SJSA1 (cell line): ENCODE data around the gene CKB. TPM values are rescaled to one million over a fixed set of nuclear protein-coding genes. Genes with fewer than 3 reads are reported as not detected.

ENCODE experiments used
- DNase-seq, 2 experiments: peaks; one replicate each; pipeline ENCODE4 v3.0.0-alpha.2; 2015 to 2020; ENCODE audit warnings: low spot score in 2 of 2, low read depth in 1 of 2
- H3K27ac ChIP-seq: fragments of 250-450 bp; sonication (Bioruptor Pico); 2 replicates; pipeline ENCODE4 v1.5.1; 2020; ENCODE audit warnings: mild to moderate bottlenecking, moderate library complexity
- H3K27me3 ChIP-seq: fragments of 250-450 bp; sonication (Bioruptor Pico); replicated peaks from 2 replicates; pipeline ENCODE4 v1.5.1; 2020; ENCODE audit warnings: mild to moderate bottlenecking, moderate library complexity
- H3K36me3 ChIP-seq: fragments of 250-450 bp; sonication (Bioruptor Pico); 2 replicates; pipeline ENCODE4 v1.5.1; 2020; ENCODE audit warnings: mild to moderate bottlenecking
- H3K4me1 ChIP-seq: fragments of 250-450 bp; sonication (Bioruptor Pico); replicated peaks from 2 replicates; pipeline ENCODE4 v1.6.1; 2021; ENCODE audit warnings: mild to moderate bottlenecking
- H3K4me3 ChIP-seq: fragments of 250-450 bp; sonication (Bioruptor Pico); 2 replicates; pipeline ENCODE4 v1.5.1; 2020; ENCODE audit warnings: mild to moderate bottlenecking
- H3K9me3 ChIP-seq: fragments of 250-450 bp; sonication (Bioruptor Pico); replicated peaks from 2 replicates; pipeline ENCODE4 v1.5.1; 2020; ENCODE audit warnings: mild to moderate bottlenecking
- total RNA-seq: library from RNA; depleted of rRNA; stranded (reverse); fragments of >200 nt; shearing (Covaris generic); gene quantifications from 2 replicates; pipeline ENCODE4 v1.2.3, GENCODE V29; 2014

The CKB gene
- total RNA-seq, 1 experiment from 2014 or later = 39.4 TPM

DNA sequence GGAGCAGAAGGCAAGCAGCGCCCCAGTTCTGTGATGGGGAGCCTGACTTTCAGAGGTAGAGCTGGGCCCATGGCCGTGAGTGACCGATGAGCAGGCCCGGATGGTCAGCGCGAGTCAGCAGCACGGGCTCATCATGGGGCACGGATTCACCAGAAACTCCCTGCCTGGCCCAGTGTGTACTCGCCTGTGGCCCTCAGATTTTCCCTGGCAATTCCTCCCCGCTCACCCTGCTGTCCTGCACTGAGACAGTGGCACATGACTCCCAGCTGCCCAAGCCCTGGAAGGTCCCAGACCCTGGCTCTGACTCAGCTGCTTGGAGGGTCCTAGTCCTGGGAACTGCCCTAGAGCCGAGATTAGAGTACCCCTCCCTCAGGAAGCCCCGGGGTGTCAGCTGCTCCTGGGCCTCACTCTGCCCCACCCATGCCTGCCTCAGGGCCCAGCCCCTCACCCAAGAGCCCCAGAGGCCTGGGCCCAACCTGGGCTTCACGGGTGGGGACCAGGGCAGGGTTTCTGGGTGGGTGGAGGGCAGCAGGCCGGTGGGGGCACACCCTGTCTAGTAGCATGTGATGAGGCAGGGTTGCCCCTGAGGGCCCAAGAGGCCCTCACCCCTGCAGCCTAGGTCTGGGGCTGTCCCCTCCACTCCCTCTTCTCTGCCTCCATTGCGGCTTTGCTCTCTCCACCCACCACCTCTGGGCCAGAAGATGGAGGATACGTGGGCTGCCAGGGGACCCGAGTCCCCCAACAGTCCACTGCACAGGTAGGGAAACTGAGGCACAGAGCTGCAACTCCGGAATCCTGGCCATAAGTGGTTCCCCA is 14.8 kb upstream of the CKB start:
- Histone ChIP-seq H3K36me3 (peaks cover 41% of the 10 kb centered on the region), H3K9me3 (no peaks in the 10 kb centered on the region), H3K4me3 (no peak overlapping the region), H3K4me1 (peaks cover 51% of the 10 kb centered on the region), H3K27ac (no peak overlapping the region), H3K27me3 (no peaks in the 10 kb centered on the region)
- no peak for DNase-seq

DNA sequence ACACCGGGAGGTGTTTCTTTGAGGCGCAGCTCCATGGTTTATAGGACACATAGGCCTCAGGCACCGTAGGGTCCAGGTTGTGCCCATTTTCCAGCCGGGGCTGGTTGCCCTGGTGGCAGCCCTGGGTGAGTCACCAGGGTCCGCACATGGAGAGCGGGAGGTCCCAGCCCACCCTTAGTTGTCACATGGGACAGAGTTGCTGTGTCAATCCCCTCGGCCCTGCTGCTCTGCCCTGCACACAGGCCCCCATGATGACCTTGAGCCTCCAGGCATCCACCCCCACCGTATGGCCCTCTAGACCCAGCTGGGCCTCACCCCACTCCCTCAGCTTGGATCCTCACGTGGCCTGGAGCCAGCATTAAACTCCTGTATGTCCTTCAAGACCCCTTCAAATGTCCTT is 14.1 kb upstream of the CKB start:
- H3K27ac ChIP-seq = no peak overlapping the region
- DNase-seq = no peak
- H3K27me3 ChIP-seq = no peaks in the 10 kb centered on the region
- H3K4me3 ChIP-seq = no peak overlapping the region
- H3K9me3 ChIP-seq = no peaks in the 10 kb centered on the region
- H3K36me3 ChIP-seq = peaks cover 41% of the 10 kb centered on the region
- peaks cover 44% of the 10 kb centered on the region for H3K4me1 ChIP-seq

DNA sequence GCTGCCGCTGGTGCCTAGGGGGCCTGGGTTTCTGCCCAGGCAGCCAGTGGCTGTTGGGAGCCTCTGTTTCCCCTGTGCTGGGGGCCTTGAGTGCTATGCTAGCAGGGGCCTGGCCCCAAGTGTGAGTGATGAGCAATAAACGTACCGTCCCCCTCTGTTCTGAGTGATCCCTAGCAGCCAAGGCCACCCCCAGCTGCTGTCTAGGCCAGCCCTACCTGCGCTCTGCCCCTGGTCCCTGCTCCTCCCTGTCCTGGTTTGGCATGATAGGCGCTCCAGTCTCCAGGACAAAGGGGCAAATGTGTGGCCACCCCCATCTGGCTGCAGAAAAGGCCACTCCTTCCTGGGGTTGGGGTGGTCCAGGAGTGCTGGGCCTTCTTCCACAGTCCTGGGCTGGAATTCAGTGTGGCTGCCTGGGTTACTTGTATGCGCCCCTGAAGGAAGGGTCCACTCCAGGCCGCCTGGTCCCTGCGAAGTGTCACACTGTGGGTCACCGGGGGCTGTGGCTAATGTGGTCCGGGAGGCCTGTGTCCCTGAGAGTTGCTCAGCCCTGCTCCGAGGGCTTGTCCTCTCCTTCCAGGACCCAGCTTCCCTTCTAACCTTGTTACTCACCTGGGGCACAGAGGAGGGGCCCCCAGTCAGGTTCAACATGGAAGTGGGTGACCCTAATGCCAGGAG is 13.4 kb upstream of the CKB start:
- H3K27me3 ChIP-seq = no peaks in the 10 kb centered on the region
- DNase-seq = no peak

DNA sequence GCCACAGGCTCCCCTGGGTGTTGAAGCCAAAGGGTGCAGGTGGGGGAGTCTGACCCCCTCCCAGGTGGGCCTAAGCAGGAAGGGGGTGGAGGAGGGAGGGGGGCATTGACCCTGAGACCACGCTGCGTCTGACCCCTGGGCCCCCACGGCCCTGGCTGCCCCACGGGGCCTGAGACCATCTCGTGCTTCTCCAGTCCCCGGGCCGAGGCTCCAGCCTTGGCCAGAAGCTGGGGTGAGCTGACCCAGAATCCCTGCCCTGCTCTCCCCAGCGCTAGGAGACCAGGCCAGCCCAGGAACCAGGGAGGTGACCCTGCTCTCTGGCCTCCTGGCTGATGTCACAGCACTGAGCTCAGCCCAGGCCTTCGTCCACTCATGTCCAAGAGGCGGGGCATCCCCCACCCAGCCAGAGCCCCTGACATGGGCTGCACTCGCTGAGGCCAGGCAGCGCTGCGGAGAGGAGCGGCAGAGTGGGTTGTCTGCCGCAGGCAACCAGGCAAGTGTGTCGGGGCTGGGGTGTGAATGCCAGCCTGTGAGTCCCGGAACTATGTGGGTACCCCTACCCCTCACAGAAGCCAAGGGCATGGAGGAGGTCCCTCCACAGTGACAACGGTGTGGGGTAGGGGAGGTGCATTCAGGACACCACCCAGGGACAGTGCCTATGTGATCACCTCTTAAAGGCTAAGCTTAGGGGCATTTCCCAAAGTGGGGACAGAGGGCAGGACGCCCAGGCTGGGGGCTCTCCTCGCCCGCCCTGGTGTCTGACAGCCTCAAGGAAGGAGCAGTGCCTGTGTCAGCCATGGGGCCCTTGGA is 12.7 kb upstream of the CKB start:
- Histone ChIP-seq H3K27ac (peak overlapping the region; percentile 45), H3K36me3 (peaks cover 52% of the 10 kb centered on the region), H3K4me3 (no peak overlapping the region), H3K27me3 (no peaks in the 10 kb centered on the region), H3K9me3 (no peaks in the 10 kb centered on the region), H3K4me1 (peaks cover 33% of the 10 kb centered on the region)
- no peak for DNase-seq

More for the DNA sequence above, 13.4 kb upstream of the CKB start:
- Histone ChIP-seq H3K9me3 (no peaks in the 10 kb centered on the region), H3K27ac (no peak overlapping the region), H3K36me3 (peaks cover 44% of the 10 kb centered on the region), H3K4me1 (peaks cover 38% of the 10 kb centered on the region), H3K4me3 (no peak overlapping the region)

DNA sequence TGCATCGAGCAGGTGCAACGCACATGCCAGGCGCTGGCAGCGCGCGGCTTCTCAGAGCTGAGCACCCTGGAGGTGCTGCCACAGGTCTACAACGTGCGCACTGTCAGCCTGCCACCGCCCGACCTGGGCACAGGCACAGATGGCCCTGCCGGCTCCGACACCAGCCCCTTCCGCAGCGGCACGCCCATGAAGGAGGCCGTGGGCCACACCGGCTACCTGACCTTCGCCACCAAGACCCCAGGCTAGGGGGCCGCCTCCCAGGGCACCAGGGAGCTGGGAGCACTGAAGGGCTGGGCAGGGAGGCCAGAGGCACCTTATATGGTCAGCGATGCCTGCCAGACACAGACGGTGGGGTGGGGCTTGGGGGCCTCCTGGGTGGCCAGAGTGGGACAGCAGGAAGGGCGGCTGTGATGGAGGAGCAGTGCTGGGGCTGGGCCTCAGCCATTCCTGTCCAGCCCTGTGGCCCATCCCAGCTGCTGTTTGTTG is 12.0 kb upstream of the CKB start:
- peak; percentile 29 to 76 for DNase-seq
- H3K27me3 ChIP-seq = no peaks in the 10 kb centered on the region
- H3K36me3 ChIP-seq = peaks cover 55% of the 10 kb centered on the region
- no peak overlapping the region for H3K4me3 ChIP-seq
- peak overlapping the region; percentile 45 for H3K27ac ChIP-seq
- H3K4me1 ChIP-seq = peaks cover 34% of the 10 kb centered on the region
- no peaks in the 10 kb centered on the region for H3K9me3 ChIP-seq

DNA sequence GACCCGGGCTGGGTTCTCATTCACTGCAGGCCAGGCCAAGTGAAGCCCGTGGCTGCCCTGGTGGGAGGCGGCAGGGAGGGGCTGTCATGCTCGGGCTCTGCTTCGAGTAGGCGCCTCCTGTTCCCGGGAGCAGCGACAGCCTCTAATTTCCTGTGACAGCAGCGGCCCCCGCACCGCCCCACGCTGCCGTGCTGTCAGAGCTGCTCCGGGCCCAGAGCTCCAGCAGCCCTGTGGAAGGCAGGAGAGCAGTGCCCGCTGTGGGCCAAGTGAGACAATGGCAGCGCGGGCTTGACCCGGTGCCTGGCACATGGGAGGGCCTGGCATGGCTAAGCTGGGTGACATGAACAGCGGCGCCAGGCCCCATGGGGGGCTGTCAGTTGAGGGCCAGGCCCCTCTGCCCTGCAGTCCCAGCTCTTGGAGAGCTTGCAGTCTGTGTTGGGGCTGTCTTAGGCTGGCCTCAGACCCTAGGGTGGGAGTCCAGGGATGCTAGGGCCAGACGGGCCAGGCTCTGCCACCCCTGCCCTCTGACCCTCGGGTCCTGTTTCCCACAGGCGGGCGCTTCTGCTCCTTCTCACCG is 11.5 kb upstream of the CKB start:
- no peak overlapping the region for H3K4me3 ChIP-seq
- H3K27me3 ChIP-seq = no peaks in the 10 kb centered on the region
- no peak for DNase-seq
- no peak overlapping the region for H3K27ac ChIP-seq
- peaks cover 32% of the 10 kb centered on the region for H3K4me1 ChIP-seq
- no peaks in the 10 kb centered on the region for H3K9me3 ChIP-seq
- peaks cover 55% of the 10 kb centered on the region for H3K36me3 ChIP-seq

DNA sequence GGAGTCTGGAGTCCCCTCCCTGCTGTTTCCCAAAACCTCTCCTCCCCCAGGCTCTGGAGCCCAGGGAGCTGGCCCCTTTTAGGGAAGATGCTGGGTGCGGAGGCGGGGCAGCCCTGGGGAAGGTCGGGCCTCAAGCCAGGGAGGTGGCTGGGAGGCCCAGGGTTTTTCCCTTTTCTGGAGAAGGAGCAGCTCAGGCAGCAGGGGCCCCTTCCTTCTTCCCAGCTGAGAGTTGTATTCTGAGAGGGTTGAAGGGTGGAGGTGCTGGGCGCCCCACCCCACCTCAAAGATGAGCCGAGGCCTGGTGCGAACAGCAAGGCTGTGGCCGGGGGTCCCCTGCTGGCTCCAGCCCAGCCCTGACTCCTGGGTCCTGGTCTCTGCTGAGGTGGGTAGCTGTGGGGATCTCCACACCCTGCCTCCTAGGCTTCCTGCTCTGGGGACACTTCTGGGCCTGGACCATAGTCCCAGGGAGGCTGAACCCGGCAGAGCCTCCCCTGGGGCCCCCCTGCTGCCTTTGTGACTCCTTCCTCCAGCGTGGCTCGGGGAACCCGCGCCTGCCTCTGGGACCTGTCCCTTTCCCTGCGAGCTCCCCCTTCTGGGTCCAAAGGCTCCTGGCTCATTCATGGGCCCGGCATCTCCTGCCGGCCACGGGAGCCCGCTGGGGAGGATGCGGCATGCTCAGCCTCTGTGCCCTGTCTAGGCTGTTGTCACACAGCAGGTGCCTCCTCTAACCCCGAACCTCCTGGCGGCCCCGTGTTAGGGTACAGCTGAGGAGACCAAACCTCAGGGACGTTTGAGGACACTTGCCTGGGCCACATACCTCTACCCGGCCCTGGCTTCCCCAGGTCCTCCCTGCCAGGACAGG is 10.7 kb upstream of the CKB start:
- no peak for DNase-seq
- H3K9me3 ChIP-seq = no peaks in the 10 kb centered on the region
- H3K4me3 ChIP-seq = no peak overlapping the region
- peaks cover 56% of the 10 kb centered on the region for H3K36me3 ChIP-seq
- H3K27me3 ChIP-seq = no peaks in the 10 kb centered on the region
- peaks cover 36% of the 10 kb centered on the region for H3K4me1 ChIP-seq
- no peak overlapping the region for H3K27ac ChIP-seq

DNA sequence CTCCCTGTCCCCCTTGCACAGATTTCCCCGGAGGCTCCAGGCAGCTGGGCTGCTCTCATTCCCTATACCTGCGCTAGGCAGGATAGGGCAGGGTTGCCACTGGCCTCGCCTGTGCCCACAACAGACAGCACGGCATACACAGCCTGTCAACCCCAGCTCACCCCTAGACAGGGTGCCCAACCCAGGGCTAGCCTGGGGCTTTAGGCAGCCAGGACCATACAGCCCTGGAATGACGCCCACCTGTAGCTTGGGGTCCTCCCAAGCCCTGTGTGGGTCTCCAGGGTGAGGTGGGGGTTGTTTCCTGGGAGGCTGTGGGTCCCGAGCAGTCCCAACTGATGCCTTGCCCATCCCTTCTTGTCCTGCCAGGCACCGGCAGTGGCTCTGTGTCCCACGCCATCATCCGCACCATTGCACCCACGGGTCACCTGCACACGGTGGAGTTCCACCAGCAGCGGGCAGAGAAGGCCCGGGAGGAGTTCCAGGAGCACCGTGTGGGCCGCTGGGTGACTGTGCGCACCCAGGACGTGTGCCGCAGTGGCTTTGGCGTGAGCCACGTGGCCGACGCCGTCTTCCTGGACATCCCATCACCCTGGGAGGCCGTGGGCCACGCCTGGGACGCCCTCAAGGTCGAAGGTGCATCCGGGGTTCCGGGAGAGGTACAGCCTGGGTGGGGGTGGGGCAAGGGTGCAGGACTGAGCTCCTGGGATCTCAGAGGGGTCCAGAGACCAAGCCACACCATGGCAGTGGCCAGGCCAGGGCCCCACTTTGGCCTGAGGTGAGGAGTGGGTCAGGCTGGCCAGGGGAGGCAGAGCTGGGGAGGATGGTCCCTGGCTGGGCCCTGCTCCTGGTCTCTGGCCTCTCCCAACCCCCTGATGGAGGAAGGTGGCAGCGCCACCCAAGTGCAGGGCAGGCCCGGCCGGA is 9.8 kb upstream of the CKB start:
- no peak for DNase-seq
- H3K4me1 ChIP-seq = peaks cover 38% of the 10 kb centered on the region
- no peaks in the 10 kb centered on the region for H3K27me3 ChIP-seq
- no peak overlapping the region for H3K27ac ChIP-seq
- H3K36me3 ChIP-seq = peaks cover 56% of the 10 kb centered on the region
- no peak overlapping the region for H3K4me3 ChIP-seq
- H3K9me3 ChIP-seq = no peaks in the 10 kb centered on the region

DNA sequence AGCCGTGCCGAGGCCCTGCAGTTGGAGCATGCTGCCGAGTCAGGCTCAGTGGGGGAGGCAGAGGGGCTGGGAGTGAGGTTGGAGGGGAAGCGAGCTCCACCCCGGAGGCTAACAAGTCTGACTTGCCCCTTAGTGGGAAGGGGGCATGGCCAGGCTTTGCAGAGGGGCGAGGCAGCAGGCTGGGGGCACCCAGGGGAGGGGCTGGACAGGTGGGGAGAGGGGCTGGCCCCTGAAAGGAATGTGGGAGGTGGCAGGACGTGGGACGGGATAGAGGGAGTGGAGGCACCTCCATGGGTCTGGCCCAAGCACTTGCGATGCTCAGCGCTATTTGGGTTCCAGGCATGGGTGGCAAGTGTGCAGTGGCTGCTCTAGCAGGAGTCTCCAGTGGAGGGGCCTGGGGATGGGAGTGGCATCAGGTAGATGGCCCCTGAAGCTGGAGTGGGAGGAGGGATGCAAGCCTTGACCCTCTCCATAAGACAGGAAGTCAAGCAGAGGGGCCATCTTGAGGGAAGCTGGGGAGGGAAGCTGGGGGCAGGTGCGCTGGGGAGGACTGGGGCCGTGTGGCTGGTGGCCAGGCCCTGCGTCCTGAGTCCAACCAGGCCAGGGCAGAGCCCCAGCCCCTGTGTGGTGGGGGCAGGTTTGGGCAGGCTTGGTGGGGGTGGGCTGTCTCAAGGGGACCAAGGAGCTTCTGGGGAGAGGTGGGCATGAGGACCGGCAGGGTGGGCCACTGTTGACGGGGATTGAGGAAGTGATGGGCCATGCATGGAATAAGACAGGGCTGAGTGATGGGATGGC is 9.0 kb upstream of the CKB start:
- Histone ChIP-seq H3K9me3 (no peaks in the 10 kb centered on the region), H3K4me1 (peaks cover 32% of the 10 kb centered on the region), H3K4me3 (no peak overlapping the region), H3K36me3 (peaks cover 50% of the 10 kb centered on the region), H3K27ac (no peak overlapping the region), H3K27me3 (no peaks in the 10 kb centered on the region)
- no peak for DNase-seq

DNA sequence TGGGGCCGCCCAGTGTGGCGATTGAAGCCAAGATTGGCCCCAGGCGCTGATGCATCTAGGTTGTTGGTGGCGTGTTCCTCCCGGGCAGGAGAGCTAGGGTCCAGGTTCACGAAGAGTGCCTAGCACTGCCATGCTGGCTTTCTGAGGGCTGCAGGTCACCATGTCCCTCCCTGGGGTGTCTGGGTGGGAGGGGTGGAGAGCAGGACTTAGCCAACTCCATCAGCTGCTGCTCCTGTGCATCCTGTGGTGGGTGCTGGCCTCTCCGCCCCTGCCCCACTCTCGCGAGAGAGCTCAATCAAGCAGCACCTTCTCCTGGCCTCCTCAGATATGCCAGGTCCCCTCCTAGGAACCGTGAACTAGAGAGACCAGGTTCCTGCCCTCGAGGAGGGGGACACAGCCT is 8.2 kb upstream of the CKB start:
- H3K4me1 ChIP-seq = peaks cover 32% of the 10 kb centered on the region
- DNase-seq = no peak
- H3K27me3 ChIP-seq = no peaks in the 10 kb centered on the region
- H3K36me3 ChIP-seq = peaks cover 43% of the 10 kb centered on the region
- H3K9me3 ChIP-seq = no peaks in the 10 kb centered on the region
- no peak overlapping the region for H3K27ac ChIP-seq
- no peak overlapping the region for H3K4me3 ChIP-seq

DNA sequence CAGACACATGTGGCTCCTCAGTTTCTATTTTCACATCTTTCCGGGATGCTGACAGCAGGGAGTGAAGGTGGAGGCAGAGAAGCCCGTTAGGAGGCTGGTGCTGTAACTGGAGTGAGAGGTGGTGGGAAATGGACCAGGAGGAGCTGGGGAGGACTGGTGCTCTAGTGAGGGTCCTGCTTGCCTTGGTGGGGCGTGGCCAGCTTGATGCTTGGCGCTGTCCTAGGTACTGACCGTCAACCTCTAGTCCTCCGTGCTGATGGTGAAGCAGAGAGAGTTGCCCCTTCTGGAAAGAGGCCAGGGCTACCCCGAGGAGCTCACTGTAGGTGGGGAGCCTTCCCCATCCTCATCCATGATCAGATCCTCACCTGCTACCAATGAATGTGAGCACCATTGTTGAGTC is 7.8 kb upstream of the CKB start:
- no peak overlapping the region for H3K27ac ChIP-seq
- H3K27me3 ChIP-seq = no peaks in the 10 kb centered on the region
- H3K4me3 ChIP-seq = no peak overlapping the region; the same call in 1 of the 2 replicates
- no peaks in the 10 kb centered on the region for H3K9me3 ChIP-seq
- H3K4me1 ChIP-seq = peaks cover 31% of the 10 kb centered on the region
- no peak for DNase-seq
- peaks cover 39% of the 10 kb centered on the region for H3K36me3 ChIP-seq
